ENCODE results near the gene AHNAK.

AHNAK gene

DNA sequence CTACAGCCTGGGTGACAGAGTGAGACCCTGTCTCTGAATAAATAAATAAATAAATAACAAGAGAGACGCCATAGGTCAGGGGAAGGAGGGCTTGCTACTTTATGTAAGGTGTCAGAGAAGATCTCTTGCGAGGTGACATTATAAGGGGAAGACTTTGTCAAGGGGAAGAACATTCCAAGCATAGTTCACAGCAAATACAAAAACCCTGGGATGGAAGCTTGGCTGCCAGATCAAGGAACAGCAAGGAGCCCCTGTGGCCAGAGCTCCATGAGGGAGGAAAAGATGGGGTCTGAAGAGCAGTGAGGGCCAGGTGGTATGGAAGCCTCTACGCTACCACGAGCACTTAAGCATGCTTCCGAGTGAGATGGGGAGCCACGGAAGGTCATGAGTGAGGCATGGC lies 62.3 kb downstream of the AHNAK start:
- Histone ChIP-seq H3K27ac (no peak overlapping the region), H3K9me3 (no peaks in the 10 kb centered on the region), H3K27me3 (no peaks in the 10 kb centered on the region), H3K4me3 (no peak overlapping the region), H3K36me3 (no peaks in the 10 kb centered on the region), H3K4me1 (peaks cover 0 to 31% (median 5%) of the 10 kb centered on the region in 4 donors)
- DNase-seq = no peak
- TF ChIP-seq, protein P1, sequence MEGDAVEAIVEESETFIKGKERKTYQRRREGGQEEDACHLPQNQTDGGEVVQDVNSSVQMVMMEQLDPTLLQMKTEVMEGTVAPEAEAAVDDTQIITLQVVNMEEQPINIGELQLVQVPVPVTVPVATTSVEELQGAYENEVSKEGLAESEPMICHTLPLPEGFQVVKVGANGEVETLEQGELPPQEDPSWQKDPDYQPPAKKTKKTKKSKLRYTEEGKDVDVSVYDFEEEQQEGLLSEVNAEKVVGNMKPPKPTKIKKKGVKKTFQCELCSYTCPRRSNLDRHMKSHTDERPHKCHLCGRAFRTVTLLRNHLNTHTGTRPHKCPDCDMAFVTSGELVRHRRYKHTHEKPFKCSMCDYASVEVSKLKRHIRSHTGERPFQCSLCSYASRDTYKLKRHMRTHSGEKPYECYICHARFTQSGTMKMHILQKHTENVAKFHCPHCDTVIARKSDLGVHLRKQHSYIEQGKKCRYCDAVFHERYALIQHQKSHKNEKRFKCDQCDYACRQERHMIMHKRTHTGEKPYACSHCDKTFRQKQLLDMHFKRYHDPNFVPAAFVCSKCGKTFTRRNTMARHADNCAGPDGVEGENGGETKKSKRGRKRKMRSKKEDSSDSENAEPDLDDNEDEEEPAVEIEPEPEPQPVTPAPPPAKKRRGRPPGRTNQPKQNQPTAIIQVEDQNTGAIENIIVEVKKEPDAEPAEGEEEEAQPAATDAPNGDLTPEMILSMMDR (IDR thresholded peaks at IDR 0.05) = no peak
- intact Hi-C loops (cut with DNase I; ENCODE audit: low total_unique reads) = no loop called here

DNA sequence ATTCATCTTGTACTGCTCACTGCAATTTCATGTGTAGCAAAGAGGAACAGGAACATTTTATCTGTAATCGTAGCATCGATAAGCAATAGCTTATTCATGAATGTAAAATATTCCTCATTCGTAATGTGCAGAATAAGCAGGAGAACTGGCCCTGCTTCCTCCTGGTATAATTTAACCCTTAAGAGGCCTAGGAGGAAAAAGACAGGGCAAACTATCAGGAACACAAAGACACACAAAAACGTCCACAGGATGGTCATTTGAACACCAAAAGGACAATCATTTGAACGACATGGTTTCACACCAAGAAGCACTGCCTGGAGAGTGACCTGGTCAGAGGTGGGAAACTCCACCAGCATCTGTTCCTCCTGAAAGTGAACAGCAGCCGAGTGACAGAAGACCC lies 63.9 kb downstream of the AHNAK start:
- TF ChIP-seq, protein P1 (IDR thresholded peaks at IDR 0.05) = no peak
- no peak for DNase-seq
- no peaks in the 10 kb centered on the region for H3K9me3 ChIP-seq
- no peak overlapping the region for H3K27ac ChIP-seq
- H3K27me3 ChIP-seq = no peaks in the 10 kb centered on the region
- peaks cover 0 to 22% (median 5%) of the 10 kb centered on the region in 4 donors for H3K4me1 ChIP-seq
- H3K4me3 ChIP-seq = no peak overlapping the region
- H3K36me3 ChIP-seq = no peaks in the 10 kb centered on the region
- intact Hi-C loops (cut with DNase I; ENCODE audit: low total_unique reads) = no loop called here

DNA sequence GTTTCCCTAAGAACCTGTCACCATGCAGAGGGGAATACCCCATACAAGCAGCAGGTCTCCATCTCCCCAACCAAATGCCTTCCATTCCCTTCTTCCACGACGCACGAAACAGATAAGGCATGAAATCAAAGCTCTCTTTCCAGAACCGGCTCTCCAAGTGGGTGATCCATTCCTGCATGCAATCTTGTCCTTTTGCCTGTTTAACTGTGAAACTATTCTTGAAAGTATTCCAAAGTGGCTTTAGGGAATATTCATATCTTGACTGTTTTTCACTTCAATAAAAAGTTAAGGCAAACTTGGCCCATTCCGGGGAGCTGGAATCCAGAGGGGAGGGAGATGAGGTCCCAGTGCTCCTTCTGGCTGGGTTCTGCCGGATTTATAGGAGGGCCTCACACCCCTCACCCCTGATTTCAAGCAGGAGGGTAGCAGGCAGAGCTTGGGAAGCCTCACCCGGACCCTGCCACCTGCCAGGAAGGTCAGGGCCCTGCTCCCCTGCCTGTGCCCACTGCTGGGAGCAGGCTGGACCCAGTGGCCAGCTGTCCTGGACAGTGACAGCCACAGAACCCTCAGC lies 66.9 kb downstream of the AHNAK start:
- no peaks in the 10 kb centered on the region for H3K9me3 ChIP-seq
- DNase-seq = no peak
- H3K27ac ChIP-seq = peak overlapping the region; percentile 65 to 69
- H3K4me1 ChIP-seq = peaks cover 0 to 22% (median 5%) of the 10 kb centered on the region in 4 donors
- H3K4me3 ChIP-seq = no peak overlapping the region
- intact Hi-C loops (cut with DNase I; ENCODE audit: low total_unique reads) = no loop called here
- TF ChIP-seq, protein P1 (IDR thresholded peaks at IDR 0.05) = no peak
- H3K27me3 ChIP-seq = no peaks in the 10 kb centered on the region
- H3K36me3 ChIP-seq = no peaks in the 10 kb centered on the region

DNA sequence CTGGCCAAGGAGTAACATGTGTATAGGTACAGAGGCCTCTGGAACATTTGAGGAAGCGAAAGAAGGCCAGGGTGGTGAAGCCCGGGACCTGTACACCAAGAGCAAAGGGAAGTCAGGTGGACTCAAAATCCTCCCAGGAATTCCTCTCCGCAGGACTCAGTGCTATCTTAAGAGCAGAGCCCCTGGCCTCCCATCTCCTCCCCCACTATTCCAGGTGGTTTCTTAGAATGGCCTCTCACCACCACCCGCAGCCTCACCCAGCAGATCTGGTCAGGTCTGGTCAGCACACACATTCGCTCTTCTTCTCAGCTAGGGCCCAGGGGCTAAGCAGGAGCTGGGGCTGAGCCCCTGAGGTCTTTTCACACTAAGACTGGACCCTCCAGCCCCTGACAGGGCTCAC lies 68.7 kb downstream of the AHNAK start:
- H3K4me3 ChIP-seq = no peak overlapping the region
- peaks cover 0 to 22% (median 5%) of the 10 kb centered on the region in 4 donors for H3K4me1 ChIP-seq
- intact Hi-C loops (cut with DNase I; ENCODE audit: low total_unique reads) = no loop called here
- no peaks in the 10 kb centered on the region for H3K36me3 ChIP-seq
- TF ChIP-seq, protein P1 (IDR thresholded peaks at IDR 0.05) = no peak
- DNase-seq = no peak
- no peaks in the 10 kb centered on the region for H3K9me3 ChIP-seq
- no peak overlapping the region for H3K27ac ChIP-seq
- no peaks in the 10 kb centered on the region for H3K27me3 ChIP-seq

DNA sequence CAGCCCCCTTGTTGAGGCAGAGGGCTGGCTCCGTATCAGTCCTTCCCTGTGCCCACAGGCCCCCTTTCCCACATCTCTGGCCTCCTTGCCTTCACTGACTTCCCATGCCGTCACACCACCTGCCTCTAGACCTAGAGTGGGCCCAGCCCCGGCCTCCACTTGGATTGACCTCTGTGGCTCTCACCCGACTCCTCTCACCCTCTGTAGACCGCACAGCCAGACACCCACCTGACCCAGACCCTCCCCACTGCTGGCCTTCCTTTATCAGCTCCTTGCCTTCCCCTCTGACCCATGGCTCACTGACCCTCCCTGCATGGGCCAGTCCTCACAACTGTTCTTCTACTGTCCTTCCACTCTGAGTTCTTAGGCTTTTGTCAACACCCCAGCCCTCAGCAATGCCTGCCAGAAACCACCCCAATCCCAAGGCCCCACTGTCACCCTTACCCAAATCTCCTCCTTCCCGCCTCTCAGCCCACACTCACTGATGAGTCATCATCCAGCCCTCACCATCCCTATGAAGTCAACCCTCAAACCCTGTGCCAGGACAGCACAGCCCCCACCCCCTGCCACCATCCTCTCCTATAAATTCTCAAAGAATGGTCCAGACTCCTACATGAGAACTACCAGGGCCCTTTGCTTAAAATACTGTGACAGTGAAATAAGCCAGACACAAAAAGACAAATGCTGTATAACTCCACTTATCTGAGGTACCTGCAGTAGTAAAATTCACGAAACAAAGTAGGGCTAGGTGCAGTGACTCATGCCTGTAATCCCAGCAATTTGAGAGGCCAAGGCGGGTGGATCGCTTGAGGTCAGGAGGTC lies 74.3 kb downstream of the AHNAK start:
- Histone ChIP-seq H3K27ac (no peak overlapping the region), H3K36me3 (no peaks in the 10 kb centered on the region), H3K9me3 (no peaks in the 10 kb centered on the region), H3K4me1 (peaks cover 0 to 3% (median 0%) of the 10 kb centered on the region in 4 donors), H3K27me3 (no peaks in the 10 kb centered on the region), H3K4me3 (no peak overlapping the region)
- TF ChIP-seq, protein P1 (IDR thresholded peaks at IDR 0.05) = no peak
- no peak for DNase-seq
- intact Hi-C loops (cut with DNase I; ENCODE audit: low total_unique reads) = no loop called here
